ENCODE results near the gene ARL15.

The ARL15 gene

DNA sequence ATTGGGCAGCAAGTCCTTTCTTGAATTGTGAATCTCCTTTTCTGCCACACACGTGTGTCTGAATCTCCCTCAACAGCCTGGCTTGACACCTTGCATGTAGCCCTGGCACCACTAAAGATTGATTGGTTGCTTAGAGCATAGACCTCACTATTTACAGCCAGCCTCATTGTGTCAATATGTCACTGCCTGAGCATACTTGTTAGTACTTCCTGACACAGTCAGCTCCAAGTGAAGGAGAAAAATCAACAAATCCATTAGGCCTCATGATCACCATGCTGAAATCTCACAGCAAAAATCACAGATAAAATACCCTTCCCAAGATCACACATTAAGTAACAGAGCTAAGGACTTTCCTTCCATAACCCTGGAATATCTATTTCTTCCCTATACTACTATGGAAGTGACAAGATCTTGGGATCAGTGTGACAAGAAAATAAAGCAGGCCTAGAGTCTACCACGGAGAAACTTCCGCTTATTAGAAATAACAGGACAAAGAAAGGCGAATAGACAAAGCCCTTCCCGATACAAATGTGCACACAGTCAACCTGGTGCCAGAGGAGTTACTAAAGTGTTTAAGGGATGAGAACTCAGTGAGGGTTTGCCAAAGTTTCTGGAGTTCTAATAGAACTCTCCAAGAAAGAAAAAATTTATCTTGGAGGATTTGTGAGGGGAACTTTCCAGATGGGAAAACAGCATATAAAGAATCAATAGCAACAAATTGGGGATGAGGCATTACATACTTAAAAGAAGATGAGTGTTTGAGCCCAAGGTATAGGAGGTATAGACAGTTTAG lies 5.6 kb upstream of the ARL15 start:
- H3K27ac ChIP-seq = no peak overlapping the region
- H3K9ac ChIP-seq = no peak overlapping the region
- no peak overlapping the region for H3K4me2 ChIP-seq (ENCODE audit: low read length)
- H3K9me3 ChIP-seq (ENCODE audit: control insufficient read depth, low read length) = no peaks in the 10 kb centered on the region
- H3K79me2 ChIP-seq = no peaks in the 10 kb centered on the region
- no peaks in the 10 kb centered on the region for H3K4me1 ChIP-seq
- H3K27me3 ChIP-seq (ENCODE audit: control insufficient read depth, insufficient read depth, low read length) = no peaks in the 10 kb centered on the region
- no peak overlapping the region for H2AFZ ChIP-seq
- H3K36me3 ChIP-seq (ENCODE audit: control insufficient read depth, insufficient read depth, low read length) = no peaks in the 10 kb centered on the region
- TF ChIP-seq CTCF (IDR thresholded peaks at IDR 0.05) = no peak
- H3K4me3 ChIP-seq (ENCODE audit: low read depth, low read length) = no peak overlapping the region

GRCh38 chr5:54313311-54314270 lies 3.2 kb upstream of the ARL15 start:
- no peaks in the 10 kb centered on the region for H3K79me2 ChIP-seq
- H3K4me2 ChIP-seq (ENCODE audit: low read length) = no peak overlapping the region
- H3K4me1 ChIP-seq = no peaks in the 10 kb centered on the region
- H3K4me3 ChIP-seq (ENCODE audit: low read depth, low read length) = no peak overlapping the region
- TF ChIP-seq CTCF (IDR thresholded peaks at IDR 0.05) = no peak
- H3K9me3 ChIP-seq (ENCODE audit: control insufficient read depth, low read length) = no peaks in the 10 kb centered on the region
- H3K27me3 ChIP-seq (ENCODE audit: control insufficient read depth, insufficient read depth, low read length) = no peaks in the 10 kb centered on the region
- no peaks in the 10 kb centered on the region for H3K36me3 ChIP-seq (ENCODE audit: control insufficient read depth, insufficient read depth, low read length)
- no peak overlapping the region for H3K27ac ChIP-seq
- no peak overlapping the region for H2AFZ ChIP-seq
- H3K9ac ChIP-seq = no peak overlapping the region

GRCh38 chr5:54312499-54312898 lies 2.1 kb upstream of the ARL15 start:
- Histone ChIP-seq H3K9me3 (ENCODE audit: control insufficient read depth, low read length) (no peaks in the 10 kb centered on the region), H3K79me2 (no peaks in the 10 kb centered on the region), H3K4me2 (ENCODE audit: low read length) (no peak overlapping the region), H3K36me3 (ENCODE audit: control insufficient read depth, insufficient read depth, low read length) (no peaks in the 10 kb centered on the region), H3K27ac (no peak overlapping the region), H3K9ac (no peak overlapping the region), H3K27me3 (ENCODE audit: control insufficient read depth, insufficient read depth, low read length) (no peaks in the 10 kb centered on the region), H3K4me1 (no peaks in the 10 kb centered on the region), H3K4me3 (ENCODE audit: low read depth, low read length) (no peak overlapping the region), H2AFZ (no peak overlapping the region)
- no peak for TF ChIP-seq CTCF (IDR thresholded peaks at IDR 0.05)

GRCh38 chr5:54311176-54311677 lies 854 bp upstream of the ARL15 start:
- no peak overlapping the region for H3K27ac ChIP-seq
- no peak for TF ChIP-seq CTCF (IDR thresholded peaks at IDR 0.05)
- H3K27me3 ChIP-seq (ENCODE audit: control insufficient read depth, insufficient read depth, low read length) = no peaks in the 10 kb centered on the region
- no peaks in the 10 kb centered on the region for H3K79me2 ChIP-seq
- no peaks in the 10 kb centered on the region for H3K36me3 ChIP-seq (ENCODE audit: control insufficient read depth, insufficient read depth, low read length)
- peaks cover 5% of the 10 kb centered on the region for H3K4me1 ChIP-seq
- H3K4me2 ChIP-seq (ENCODE audit: low read length) = peak overlapping the region; percentile 67
- H3K4me3 ChIP-seq (ENCODE audit: low read depth, low read length) = peak overlapping the region; percentile 87
- H3K9me3 ChIP-seq (ENCODE audit: control insufficient read depth, low read length) = no peaks in the 10 kb centered on the region
- peak overlapping the region; percentile 92 for H2AFZ ChIP-seq
- no peak overlapping the region for H3K9ac ChIP-seq

All from parathyroid adenoma (tissue), 2 donors.